HEK293 (cell line): ENCODE measurements around the gene ZNF790.

ENCODE experiments used
- GLIS2 ChIP-seq: fragments of 450-650 bp; formaldehyde crosslinking; IDR thresholded peaks from 2 replicates; pipeline ENCODE4 v1.5.1; 2016; ENCODE audit warnings: missing biosample characterization, missing genetic modification characterization
- KLF10 ChIP-seq: fragments of 450-650 bp; IDR thresholded peaks from 2 replicates; pipeline ENCODE4 v1.5.1; 2018; ENCODE audit warnings: missing biosample characterization, mild to moderate bottlenecking, missing genetic modification characterization
- MZF1 ChIP-seq: fragments of 450-650 bp; formaldehyde crosslinking; IDR thresholded peaks from 2 replicates; pipeline ENCODE4 v1.5.1; 2017; ENCODE audit warnings: missing biosample characterization, missing genetic modification characterization, borderline replicate concordance
- SP2 ChIP-seq: fragments of 450-650 bp; formaldehyde crosslinking; IDR thresholded peaks from 2 replicates; pipeline ENCODE4 v1.5.1; 2016; ENCODE audit warnings: missing biosample characterization, missing genetic modification characterization
- YY2 ChIP-seq: fragments of 450-650 bp; formaldehyde crosslinking; IDR thresholded peaks from 2 replicates; pipeline ENCODE4 v1.5.1; 2016; ENCODE audit warnings: missing biosample characterization, missing genetic modification characterization
- ZBTB8A ChIP-seq: fragments of 450-650 bp; formaldehyde crosslinking; IDR thresholded peaks from 2 replicates; pipeline ENCODE4 v1.5.1; 2016; ENCODE audit warnings: missing biosample characterization, missing genetic modification characterization
- ZEB2 ChIP-seq: fragments of 450-650 bp; formaldehyde crosslinking; IDR thresholded peaks from 2 replicates; pipeline ENCODE4 v1.5.1; 2016; ENCODE audit warnings: missing biosample characterization, missing genetic modification characterization
- ZFP37 ChIP-seq: fragments of 450-650 bp; formaldehyde crosslinking; IDR thresholded peaks from 2 replicates; pipeline ENCODE4 v1.5.1; 2016; ENCODE audit warnings: missing biosample characterization, missing genetic modification characterization
- ZIC2 ChIP-seq: fragments of 450-650 bp; formaldehyde crosslinking; IDR thresholded peaks from 2 replicates; pipeline ENCODE4 v1.5.1; 2016; ENCODE audit warnings: missing biosample characterization, missing genetic modification characterization
- ZNF112 ChIP-seq: fragments of 450-650 bp; formaldehyde crosslinking; IDR thresholded peaks from 2 replicates; pipeline ENCODE4 v1.5.0; 2017; ENCODE audit warnings: missing biosample characterization, missing genetic modification characterization
- ZNF175 ChIP-seq: fragments of 450-650 bp; formaldehyde crosslinking; IDR thresholded peaks from 2 replicates; pipeline ENCODE4 v1.5.1; 2016; ENCODE audit warnings: missing biosample characterization, missing genetic modification characterization
- ZNF239 ChIP-seq: fragments of 450-650 bp; formaldehyde crosslinking; IDR thresholded peaks from 2 replicates; pipeline ENCODE4 v1.5.1; 2016; ENCODE audit warnings: missing biosample characterization, missing genetic modification characterization
- ZNF24 ChIP-seq: fragments of 450-650 bp; formaldehyde crosslinking; IDR thresholded peaks from 2 replicates; pipeline ENCODE4 v1.5.1; 2016; ENCODE audit warnings: missing biosample characterization, missing genetic modification characterization
- ZNF302 ChIP-seq: fragments of 450-650 bp; formaldehyde crosslinking; IDR thresholded peaks from 2 replicates; pipeline ENCODE4 v1.5.1; 2016; ENCODE audit warnings: missing biosample characterization, missing genetic modification characterization, low read depth
- ZNF324 ChIP-seq: fragments of 450-650 bp; formaldehyde crosslinking; IDR thresholded peaks from 2 replicates; pipeline ENCODE4 v1.5.1; 2016; ENCODE audit warnings: missing biosample characterization, missing genetic modification characterization
- ZNF391 ChIP-seq: fragments of 450-650 bp; formaldehyde crosslinking; IDR thresholded peaks from 2 replicates; pipeline ENCODE4 v1.5.1; 2016; ENCODE audit warnings: low read depth, missing biosample characterization, missing genetic modification characterization, borderline replicate concordance
- ZNF473 ChIP-seq: fragments of 450-650 bp; formaldehyde crosslinking; IDR thresholded peaks from 2 replicates; pipeline ENCODE4 v1.5.1; 2017; ENCODE audit warnings: missing biosample characterization, missing genetic modification characterization
- ZNF501 ChIP-seq: fragments of 450-650 bp; formaldehyde crosslinking; IDR thresholded peaks from 2 replicates; pipeline ENCODE4 v1.5.1; 2016; ENCODE audit warnings: missing biosample characterization, missing genetic modification characterization
- ZNF549 ChIP-seq: fragments of 450-650 bp; IDR thresholded peaks from 2 replicates; pipeline ENCODE4 v1.5.1; 2018; ENCODE audit warnings: missing biosample characterization, missing genetic modification characterization, mild to moderate bottlenecking, inconsistent platforms, moderate library complexity
- ZNF776 ChIP-seq: fragments of 450-650 bp; formaldehyde crosslinking; IDR thresholded peaks from 2 replicates; pipeline ENCODE4 v1.5.0; 2017; ENCODE audit warnings: missing biosample characterization, missing genetic modification characterization, borderline replicate concordance
- ZNF785 ChIP-seq: fragments of 450-650 bp; formaldehyde crosslinking; IDR thresholded peaks from 2 replicates; pipeline ENCODE4 v1.5.1; 2016; ENCODE audit warnings: missing biosample characterization, missing genetic modification characterization
- ZXDB ChIP-seq: fragments of 450-650 bp; formaldehyde crosslinking; IDR thresholded peaks from 2 replicates; pipeline ENCODE4 v1.5.1; 2016; ENCODE audit warnings: missing biosample characterization, missing genetic modification characterization
- TF ChIP-seq, protein P1 (sequence below): fragments of 450-650 bp; formaldehyde crosslinking; IDR thresholded peaks from 2 replicates; pipeline ENCODE4 v1.5.1; 2016; ENCODE audit warnings: missing biosample characterization, missing genetic modification characterization, borderline replicate concordance
- TF ChIP-seq, protein P2 (sequence below): fragments of 450-650 bp; formaldehyde crosslinking; IDR thresholded peaks from 2 replicates; pipeline ENCODE4 v1.5.1; 2016; ENCODE audit warnings: missing biosample characterization, missing genetic modification characterization
- TF ChIP-seq, protein P3 (sequence below): fragments of 450-650 bp; formaldehyde crosslinking; IDR thresholded peaks from 2 replicates; pipeline ENCODE4 v1.5.1; 2016; ENCODE audit warnings: missing biosample characterization, missing genetic modification characterization
- TF ChIP-seq, protein P4 (sequence below): fragments of 450-650 bp; formaldehyde crosslinking; IDR thresholded peaks from 2 replicates; pipeline ENCODE4 v1.5.1; 2017; ENCODE audit warnings: missing biosample characterization, missing genetic modification characterization
- TF ChIP-seq, protein P5 (sequence below): fragments of 450-650 bp; IDR thresholded peaks from 2 replicates; pipeline ENCODE4 v1.5.1; 2018; ENCODE audit warnings: missing biosample characterization, missing genetic modification characterization

Gene ZNF790

DNA sequence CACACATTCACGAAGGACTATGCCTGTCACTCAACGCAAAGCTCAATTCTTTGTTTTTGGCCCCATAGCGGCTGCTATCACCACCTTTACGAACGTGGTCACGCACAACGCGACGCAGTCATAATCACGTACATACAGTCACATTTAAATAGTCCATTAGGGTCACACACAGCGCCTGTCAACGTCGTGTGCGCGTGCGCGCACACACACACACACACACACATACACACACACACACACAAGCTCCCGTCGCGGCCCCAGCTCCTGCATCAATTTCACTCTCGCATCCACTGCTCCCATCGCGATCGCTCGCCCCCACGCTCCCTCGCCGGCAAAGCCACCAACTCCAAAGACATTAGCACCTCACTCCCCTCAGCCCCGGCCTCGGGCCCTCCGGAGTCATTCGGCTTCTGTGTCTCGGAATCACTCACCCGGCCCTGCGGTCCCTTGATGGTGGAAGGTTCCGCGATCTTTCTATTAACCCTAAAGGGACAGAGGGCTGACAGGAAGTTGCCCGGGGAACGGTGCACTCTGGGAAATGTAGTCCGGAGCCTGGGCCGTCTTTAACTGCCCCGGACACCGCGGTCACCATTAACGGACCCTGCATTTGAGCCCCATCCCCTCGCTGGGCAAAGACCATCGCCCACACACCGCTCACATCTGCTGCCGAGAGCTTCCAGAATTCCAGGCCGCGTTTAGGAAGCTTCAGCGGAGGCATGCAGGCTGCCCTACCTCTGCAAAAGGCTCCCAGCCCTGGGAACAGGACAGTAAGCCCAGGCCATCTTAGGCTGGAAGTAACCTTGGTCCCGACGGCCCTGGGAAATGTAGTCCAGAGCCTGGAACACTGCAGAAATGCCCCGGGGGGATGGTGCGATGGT is at the start of gene ZNF790 (continued):
- TF ChIP-seq, protein P1, sequence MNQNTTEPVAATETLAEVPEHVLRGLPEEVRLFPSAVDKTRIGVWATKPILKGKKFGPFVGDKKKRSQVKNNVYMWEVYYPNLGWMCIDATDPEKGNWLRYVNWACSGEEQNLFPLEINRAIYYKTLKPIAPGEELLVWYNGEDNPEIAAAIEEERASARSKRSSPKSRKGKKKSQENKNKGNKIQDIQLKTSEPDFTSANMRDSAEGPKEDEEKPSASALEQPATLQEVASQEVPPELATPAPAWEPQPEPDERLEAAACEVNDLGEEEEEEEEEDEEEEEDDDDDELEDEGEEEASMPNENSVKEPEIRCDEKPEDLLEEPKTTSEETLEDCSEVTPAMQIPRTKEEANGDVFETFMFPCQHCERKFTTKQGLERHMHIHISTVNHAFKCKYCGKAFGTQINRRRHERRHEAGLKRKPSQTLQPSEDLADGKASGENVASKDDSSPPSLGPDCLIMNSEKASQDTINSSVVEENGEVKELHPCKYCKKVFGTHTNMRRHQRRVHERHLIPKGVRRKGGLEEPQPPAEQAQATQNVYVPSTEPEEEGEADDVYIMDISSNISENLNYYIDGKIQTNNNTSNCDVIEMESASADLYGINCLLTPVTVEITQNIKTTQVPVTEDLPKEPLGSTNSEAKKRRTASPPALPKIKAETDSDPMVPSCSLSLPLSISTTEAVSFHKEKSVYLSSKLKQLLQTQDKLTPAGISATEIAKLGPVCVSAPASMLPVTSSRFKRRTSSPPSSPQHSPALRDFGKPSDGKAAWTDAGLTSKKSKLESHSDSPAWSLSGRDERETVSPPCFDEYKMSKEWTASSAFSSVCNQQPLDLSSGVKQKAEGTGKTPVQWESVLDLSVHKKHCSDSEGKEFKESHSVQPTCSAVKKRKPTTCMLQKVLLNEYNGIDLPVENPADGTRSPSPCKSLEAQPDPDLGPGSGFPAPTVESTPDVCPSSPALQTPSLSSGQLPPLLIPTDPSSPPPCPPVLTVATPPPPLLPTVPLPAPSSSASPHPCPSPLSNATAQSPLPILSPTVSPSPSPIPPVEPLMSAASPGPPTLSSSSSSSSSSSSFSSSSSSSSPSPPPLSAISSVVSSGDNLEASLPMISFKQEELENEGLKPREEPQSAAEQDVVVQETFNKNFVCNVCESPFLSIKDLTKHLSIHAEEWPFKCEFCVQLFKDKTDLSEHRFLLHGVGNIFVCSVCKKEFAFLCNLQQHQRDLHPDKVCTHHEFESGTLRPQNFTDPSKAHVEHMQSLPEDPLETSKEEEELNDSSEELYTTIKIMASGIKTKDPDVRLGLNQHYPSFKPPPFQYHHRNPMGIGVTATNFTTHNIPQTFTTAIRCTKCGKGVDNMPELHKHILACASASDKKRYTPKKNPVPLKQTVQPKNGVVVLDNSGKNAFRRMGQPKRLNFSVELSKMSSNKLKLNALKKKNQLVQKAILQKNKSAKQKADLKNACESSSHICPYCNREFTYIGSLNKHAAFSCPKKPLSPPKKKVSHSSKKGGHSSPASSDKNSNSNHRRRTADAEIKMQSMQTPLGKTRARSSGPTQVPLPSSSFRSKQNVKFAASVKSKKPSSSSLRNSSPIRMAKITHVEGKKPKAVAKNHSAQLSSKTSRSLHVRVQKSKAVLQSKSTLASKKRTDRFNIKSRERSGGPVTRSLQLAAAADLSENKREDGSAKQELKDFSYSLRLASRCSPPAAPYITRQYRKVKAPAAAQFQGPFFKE = 0 out of 2 replicates have a peak, but pooled peaks have one; percentile 86
- TF ChIP-seq ZNF501 (tag by site-specific recombination) (peak; percentile 100), ZXDB (tag by site-specific recombination) (peak; percentile 99), YY2 (tag by site-specific recombination) (peak; percentile 96), ZNF324 (tag by site-specific recombination) (peak; percentile 100), ZNF785 (tag by site-specific recombination) (peak; percentile 99), SP2 (tag by site-specific recombination) (peak; percentile 60), ZIC2 (tag by site-specific recombination) (peak; percentile 73), ZNF112 (tag by site-specific recombination) (no peak), ZNF473 (tag by site-specific recombination) (peak; percentile 67; the same call in 1 of the 2 replicates), ZFP37 (tag by site-specific recombination) (peak; percentile 100), ZNF24 (tag by site-specific recombination) (peak; percentile 99), ZNF239 (tag by site-specific recombination) (peak; percentile 95), ZNF302 (tag by site-specific recombination) (peak; percentile 88), ZNF175 (tag by site-specific recombination) (no peak), ZEB2 (tag by site-specific recombination) (peak; percentile 94), ZNF549 (tag by site-specific recombination) (no peak), MZF1 (peak; percentile 68; the same call in 1 of the 2 replicates), KLF10 (tag by site-specific recombination) (no peak; the same call in 1 of the 2 replicates), ZNF391 (tag by site-specific recombination) (peak; percentile 99), ZNF776 (no peak), GLIS2 (tag by site-specific recombination) (no peak; the same call in 1 of the 2 replicates), ZBTB8A (peak; percentile 88)
- TF ChIP-seq, protein P2, sequence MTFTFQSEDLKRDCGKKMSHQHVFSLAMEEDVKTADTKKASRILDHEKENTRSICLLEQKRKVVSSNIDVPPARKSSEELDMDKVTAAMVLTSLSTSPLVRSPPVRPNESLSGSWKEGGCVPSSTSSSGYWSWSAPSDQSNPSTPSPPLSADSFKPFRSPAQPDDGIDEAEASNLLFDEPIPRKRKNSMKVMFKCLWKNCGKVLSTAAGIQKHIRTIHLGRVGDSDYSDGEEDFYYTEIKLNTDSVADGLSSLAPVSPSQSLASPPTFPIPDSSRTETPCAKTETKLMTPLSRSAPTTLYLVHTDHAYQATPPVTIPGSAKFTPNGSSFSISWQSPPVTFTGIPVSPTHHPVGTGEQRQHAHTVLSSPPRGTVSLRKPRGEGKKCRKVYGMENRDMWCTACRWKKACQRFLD (tag by site-specific recombination) = no peak
- TF ChIP-seq, protein P3, sequence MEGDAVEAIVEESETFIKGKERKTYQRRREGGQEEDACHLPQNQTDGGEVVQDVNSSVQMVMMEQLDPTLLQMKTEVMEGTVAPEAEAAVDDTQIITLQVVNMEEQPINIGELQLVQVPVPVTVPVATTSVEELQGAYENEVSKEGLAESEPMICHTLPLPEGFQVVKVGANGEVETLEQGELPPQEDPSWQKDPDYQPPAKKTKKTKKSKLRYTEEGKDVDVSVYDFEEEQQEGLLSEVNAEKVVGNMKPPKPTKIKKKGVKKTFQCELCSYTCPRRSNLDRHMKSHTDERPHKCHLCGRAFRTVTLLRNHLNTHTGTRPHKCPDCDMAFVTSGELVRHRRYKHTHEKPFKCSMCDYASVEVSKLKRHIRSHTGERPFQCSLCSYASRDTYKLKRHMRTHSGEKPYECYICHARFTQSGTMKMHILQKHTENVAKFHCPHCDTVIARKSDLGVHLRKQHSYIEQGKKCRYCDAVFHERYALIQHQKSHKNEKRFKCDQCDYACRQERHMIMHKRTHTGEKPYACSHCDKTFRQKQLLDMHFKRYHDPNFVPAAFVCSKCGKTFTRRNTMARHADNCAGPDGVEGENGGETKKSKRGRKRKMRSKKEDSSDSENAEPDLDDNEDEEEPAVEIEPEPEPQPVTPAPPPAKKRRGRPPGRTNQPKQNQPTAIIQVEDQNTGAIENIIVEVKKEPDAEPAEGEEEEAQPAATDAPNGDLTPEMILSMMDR = peak; percentile 32
- TF ChIP-seq, protein P4, sequence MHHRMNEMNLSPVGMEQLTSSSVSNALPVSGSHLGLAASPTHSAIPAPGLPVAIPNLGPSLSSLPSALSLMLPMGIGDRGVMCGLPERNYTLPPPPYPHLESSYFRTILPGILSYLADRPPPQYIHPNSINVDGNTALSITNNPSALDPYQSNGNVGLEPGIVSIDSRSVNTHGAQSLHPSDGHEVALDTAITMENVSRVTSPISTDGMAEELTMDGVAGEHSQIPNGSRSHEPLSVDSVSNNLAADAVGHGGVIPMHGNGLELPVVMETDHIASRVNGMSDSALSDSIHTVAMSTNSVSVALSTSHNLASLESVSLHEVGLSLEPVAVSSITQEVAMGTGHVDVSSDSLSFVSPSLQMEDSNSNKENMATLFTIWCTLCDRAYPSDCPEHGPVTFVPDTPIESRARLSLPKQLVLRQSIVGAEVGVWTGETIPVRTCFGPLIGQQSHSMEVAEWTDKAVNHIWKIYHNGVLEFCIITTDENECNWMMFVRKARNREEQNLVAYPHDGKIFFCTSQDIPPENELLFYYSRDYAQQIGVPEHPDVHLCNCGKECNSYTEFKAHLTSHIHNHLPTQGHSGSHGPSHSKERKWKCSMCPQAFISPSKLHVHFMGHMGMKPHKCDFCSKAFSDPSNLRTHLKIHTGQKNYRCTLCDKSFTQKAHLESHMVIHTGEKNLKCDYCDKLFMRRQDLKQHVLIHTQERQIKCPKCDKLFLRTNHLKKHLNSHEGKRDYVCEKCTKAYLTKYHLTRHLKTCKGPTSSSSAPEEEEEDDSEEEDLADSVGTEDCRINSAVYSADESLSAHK (tag by site-specific recombination) = peak; percentile 74
- TF ChIP-seq, protein P5, sequence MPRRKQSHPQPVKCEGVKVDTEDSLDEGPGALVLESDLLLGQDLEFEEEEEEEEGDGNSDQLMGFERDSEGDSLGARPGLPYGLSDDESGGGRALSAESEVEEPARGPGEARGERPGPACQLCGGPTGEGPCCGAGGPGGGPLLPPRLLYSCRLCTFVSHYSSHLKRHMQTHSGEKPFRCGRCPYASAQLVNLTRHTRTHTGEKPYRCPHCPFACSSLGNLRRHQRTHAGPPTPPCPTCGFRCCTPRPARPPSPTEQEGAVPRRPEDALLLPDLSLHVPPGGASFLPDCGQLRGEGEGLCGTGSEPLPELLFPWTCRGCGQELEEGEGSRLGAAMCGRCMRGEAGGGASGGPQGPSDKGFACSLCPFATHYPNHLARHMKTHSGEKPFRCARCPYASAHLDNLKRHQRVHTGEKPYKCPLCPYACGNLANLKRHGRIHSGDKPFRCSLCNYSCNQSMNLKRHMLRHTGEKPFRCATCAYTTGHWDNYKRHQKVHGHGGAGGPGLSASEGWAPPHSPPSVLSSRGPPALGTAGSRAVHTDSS (tag by site-specific recombination) = peak; percentile 30
